GM12891 (cell line): ENCODE data around the gene SPACA4.

Source experiments
- PAX5 ChIP-seq: IDR thresholded peaks from 2 replicates; pipeline ENCODE4 v1.6.1; 2011; ENCODE audit warnings: low read length, moderate library complexity, mild to moderate bottlenecking; ENCODE audit not compliant: insufficient read depth, severe bottlenecking
- POLR2A ChIP-seq: IDR thresholded peaks from 2 replicates; pipeline ENCODE4 v1.6.1; 2011; ENCODE audit warnings: low read depth, low read length, control low read depth
- POLR2AphosphoS5 ChIP-seq: IDR thresholded peaks from 2 replicates; pipeline ENCODE4 v1.6.1; 2011; ENCODE audit warnings: low read depth, low read length, control low read depth
- SPI1 ChIP-seq: IDR thresholded peaks from 2 replicates; pipeline ENCODE4 v1.6.1; 2011; ENCODE audit warnings: low read depth, low read length, control low read depth
- TAF1 ChIP-seq: IDR thresholded peaks from 2 replicates; pipeline ENCODE4 v1.6.1; 2011; ENCODE audit warnings: low read depth, low read length, control low read depth

GRCh38 chr19:48631225-48631624 lies 24.7 kb downstream of the SPACA4 start:
- TF ChIP-seq POLR2AphosphoS5 (no peak; the same call in 1 of the 2 replicates), POLR2A (no peak), TAF1 (no peak), PAX5 (no peak), SPI1 (no peak)
